ACC112 (cell line): ENCODE results near the gene DSCAML1.

ENCODE experiments used
- H2AFZ ChIP-seq: fragments of 200-600 bp; sonication (generic); one replicate; pipeline ENCODE4 v1.6.0; 2017; ENCODE audit warnings: antibody characterized with exemption, low read length; ENCODE audit not compliant: unreplicated experiment
- H3K27ac ChIP-seq: fragments of 200-600 bp; sonication (generic); 2 replicates; pipeline ENCODE4 v1.5.1; 2014; ENCODE audit warnings: low read depth, mild to moderate bottlenecking, antibody characterized with exemption, low read length, moderate library complexity
- H3K27me3 ChIP-seq: fragments of 200-600 bp; sonication (generic); 2 replicates; pipeline ENCODE4 v1.6.1; 2014; ENCODE audit warnings: mild to moderate bottlenecking, antibody characterized with exemption, low read length, moderate library complexity, mixed read lengths; ENCODE audit not compliant: insufficient read depth
- H3K36me3 ChIP-seq: fragments of 200-600 bp; sonication (generic); 2 replicates; pipeline ENCODE4 v1.6.1; 2016; ENCODE audit warnings: mild to moderate bottlenecking, antibody characterized with exemption, low read length, moderate library complexity, mixed read lengths; ENCODE audit not compliant: insufficient read depth
- H3K4me1 ChIP-seq: fragments of 200-600 bp; sonication (generic); one replicate; pipeline ENCODE4 v1.6.1; 2016; ENCODE audit warnings: low read length, mixed read lengths; ENCODE audit not compliant: insufficient read depth, unreplicated experiment, control insufficient read depth
- H3K4me3 ChIP-seq: fragments of 200-600 bp; sonication (generic); 2 replicates; pipeline ENCODE4 v1.5.1; 2014; ENCODE audit warnings: mild to moderate bottlenecking, low read depth, low read length
- H3K79me2 ChIP-seq: fragments of 200-600 bp; sonication (generic); one replicate; pipeline ENCODE4 v1.6.0; 2016; ENCODE audit warnings: low read length; ENCODE audit not compliant: control insufficient read depth, unreplicated experiment, insufficient read depth

Gene DSCAML1

DNA sequence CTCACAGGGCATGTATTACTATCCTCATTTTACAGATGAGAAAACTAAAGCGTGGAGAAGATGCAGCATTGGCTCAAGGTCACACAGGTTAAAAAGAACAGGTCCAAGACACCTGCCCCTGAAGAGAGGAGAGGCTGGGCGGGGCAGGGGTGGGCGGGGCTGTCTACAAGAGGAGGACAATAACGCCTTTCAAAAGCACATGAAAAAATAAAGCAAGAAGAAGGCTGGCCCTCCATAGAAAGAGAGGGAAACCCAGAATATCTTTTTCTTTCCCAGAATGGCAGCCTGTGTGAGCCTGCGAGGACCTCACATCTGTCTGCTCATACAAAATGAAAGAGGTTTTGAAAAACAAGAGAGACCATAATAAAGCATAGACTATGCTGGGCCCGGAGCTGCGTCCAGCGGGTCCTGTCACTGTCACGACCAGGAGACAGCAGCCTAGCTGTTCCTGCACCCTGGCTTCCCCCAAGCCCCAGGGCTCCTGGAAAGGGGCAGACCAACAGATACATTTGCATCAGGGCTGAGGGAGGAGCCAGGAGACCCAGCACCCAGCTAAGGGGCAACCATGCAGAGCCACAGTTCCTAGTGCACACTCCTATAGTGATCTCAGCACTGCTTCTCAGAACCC is 61.6 kb downstream of the DSCAML1 start:
- Histone ChIP-seq H3K27me3 (peaks cover 57% of the 10 kb centered on the region), H3K4me1 (no peaks in the 10 kb centered on the region), H2AFZ (no peak overlapping the region), H3K4me3 (no peak overlapping the region), H3K36me3 (no peaks in the 10 kb centered on the region), H3K27ac (no peak overlapping the region), H3K79me2 (no peaks in the 10 kb centered on the region)

DNA sequence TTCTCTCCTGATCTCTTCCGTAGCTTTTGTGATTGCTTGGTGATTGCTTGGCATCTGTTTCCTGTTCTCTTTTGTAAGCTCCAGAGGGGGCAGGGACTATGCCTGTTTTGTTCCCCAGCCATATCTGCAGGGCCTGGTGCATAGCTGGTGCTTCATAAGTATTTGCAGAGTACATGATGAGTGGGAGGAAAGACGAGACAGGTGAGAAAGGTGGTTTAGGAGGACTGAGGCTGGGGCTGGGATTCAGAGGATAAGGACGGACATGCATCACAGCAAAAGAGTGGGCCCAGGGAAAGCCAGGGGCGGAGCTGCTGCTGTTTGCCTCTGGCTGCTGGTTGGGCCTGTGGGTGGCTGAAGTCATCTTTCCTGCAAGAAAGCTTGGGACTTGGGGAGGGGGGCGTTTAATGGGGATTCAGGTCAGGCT is 62.4 kb downstream of the DSCAML1 start:
- H3K4me1 ChIP-seq = no peaks in the 10 kb centered on the region
- no peaks in the 10 kb centered on the region for H3K36me3 ChIP-seq
- H3K4me3 ChIP-seq = no peak overlapping the region
- H2AFZ ChIP-seq = no peak overlapping the region
- no peaks in the 10 kb centered on the region for H3K79me2 ChIP-seq
- peaks cover 52% of the 10 kb centered on the region for H3K27me3 ChIP-seq
- H3K27ac ChIP-seq = no peak overlapping the region

DNA sequence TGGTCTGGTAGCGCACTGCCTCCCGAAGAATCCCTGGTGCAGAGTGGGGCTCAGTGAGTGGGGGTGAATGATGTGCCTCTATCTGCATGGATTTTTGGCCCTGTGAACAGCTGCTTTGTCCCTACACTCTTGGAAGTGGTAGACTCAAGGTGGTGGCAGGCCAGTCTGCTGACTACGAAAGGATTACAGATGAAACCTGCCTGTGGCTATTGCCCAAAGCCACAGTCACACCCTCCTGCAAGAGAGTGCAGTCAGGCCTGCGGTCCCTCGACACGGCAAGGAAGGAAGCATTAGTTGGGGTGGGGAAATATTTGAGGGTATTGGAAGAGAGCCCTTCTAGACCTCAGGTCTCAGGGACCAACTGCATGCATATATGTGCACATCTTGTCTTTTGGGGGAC is 63.7 kb downstream of the DSCAML1 start:
- Histone ChIP-seq H3K27ac (no peak overlapping the region), H3K4me1 (no peaks in the 10 kb centered on the region), H3K27me3 (peaks cover 48% of the 10 kb centered on the region)

DNA sequence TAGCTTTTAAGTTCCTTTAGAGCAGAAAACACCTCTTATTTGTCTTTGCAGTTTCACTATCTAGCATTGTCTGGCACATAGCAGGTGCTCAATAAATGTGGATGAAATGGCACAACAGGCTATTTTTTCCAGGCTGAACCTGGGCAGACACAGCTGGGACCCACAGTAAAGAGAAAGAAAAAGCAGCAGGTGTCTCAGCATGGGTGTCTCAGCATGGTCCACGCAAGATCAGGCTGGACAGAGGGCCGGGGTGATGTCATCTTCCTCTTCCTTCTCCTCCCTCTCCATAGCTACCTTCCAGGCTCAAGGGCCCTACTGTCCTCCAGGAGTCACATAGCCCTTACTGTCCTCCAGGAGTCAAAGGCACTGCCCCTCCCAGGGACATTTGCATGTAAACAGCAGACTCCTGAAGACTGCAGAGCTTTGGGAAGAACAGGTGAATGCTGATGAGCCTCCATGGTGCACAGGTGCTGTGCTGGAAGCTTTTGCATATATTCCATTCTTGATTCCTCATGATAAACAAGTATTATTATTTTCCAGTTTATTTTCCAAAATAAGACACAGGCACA is 65.2 kb downstream of the DSCAML1 start:
- Histone ChIP-seq H3K79me2 (no peaks in the 10 kb centered on the region), H3K27me3 (peaks cover 46% of the 10 kb centered on the region), H3K36me3 (no peaks in the 10 kb centered on the region), H3K27ac (no peak overlapping the region), H2AFZ (no peak overlapping the region), H3K4me1 (no peaks in the 10 kb centered on the region), H3K4me3 (no peak overlapping the region)

More for the DNA sequence above, 63.7 kb downstream of the DSCAML1 start:
- Histone ChIP-seq H3K36me3 (no peaks in the 10 kb centered on the region), H3K4me3 (no peak overlapping the region), H2AFZ (no peak overlapping the region), H3K79me2 (no peaks in the 10 kb centered on the region)

DNA sequence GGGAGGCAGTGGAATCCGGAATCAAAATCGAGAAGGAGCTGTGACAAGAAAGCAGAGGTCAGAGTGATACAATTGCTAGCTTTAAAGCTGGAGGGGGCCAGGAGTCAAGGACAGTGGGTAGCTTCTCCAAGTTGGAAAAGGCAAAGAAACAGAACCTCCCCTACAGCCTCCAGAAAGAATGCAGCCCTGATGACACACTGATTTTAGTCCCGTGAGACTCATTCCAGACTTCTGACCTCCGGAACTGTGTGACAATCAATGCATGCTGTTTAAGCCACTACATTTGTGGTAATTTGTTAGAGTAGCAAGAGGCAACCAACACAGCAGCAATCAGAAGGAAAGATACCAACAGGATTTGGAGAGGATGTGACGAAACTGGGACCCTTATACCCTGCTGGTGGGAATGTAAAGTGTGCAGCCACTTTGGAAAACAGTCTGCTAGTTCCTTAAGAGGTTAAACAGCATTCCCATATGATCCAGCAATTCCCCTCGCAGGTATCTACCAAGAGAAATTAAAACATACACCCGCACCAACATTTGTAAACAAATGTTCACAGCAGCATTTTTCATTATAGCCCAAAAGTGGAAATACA is 66.7 kb downstream of the DSCAML1 start:
- Histone ChIP-seq H3K4me1 (no peaks in the 10 kb centered on the region), H2AFZ (no peak overlapping the region), H3K36me3 (no peaks in the 10 kb centered on the region), H3K27me3 (peaks cover 49% of the 10 kb centered on the region), H3K4me3 (no peak overlapping the region), H3K79me2 (no peaks in the 10 kb centered on the region), H3K27ac (no peak overlapping the region)

DNA sequence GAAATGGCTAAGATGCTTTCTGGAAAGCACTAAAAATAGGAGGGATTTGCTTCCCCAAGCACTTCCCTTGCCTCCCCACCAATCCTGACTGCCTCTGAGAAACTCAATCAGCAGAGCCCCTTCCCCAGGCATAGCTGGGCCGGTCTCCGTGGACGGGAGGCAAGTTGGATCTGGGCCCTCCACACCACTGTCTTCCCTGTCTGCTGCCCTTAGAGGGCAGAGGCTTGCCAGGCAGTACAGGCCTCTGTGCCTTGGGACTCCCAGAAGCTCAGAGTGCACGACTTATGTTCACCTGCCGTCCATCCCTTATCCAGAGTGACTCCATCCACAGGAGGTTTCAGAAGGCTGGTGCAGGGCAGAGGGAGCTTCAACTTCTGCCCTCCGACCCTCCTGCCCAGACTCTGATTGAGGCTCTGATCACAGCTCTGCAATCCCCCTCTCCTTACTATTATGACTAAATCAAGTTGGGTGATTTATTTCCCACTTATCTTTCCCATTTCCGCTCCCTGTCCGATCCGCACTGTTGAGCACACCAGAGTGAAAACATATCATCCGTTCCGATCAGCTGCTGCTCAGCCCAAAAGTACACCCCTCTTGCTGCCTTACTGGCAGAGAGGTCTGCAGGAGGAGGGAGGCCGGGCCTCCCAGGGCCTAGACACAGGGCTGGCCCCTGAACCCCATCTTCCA is 71.8 kb downstream of the DSCAML1 start:
- no peak overlapping the region for H3K27ac ChIP-seq
- H3K79me2 ChIP-seq = no peaks in the 10 kb centered on the region

DNA sequence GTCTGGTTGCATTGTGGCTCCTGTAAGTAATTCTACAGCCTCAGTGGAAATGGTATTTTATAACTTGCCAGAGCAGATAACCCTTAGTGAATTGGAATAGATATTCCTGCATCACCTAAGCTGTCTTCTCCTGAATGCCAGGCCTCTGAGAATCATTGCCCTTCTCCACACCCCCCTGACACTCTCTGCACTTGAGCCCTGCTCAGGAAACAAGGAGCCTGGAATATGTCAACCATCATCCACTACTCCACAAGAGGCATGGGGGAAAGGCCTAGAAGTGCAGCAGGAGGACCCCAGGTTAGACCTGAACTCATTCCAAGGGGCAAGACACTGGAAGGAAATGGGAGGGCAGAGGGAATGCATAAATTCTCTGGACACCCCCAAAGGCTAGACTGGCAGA is 72.4 kb downstream of the DSCAML1 start:
- H3K4me3 ChIP-seq = no peak overlapping the region
- H3K4me1 ChIP-seq = no peaks in the 10 kb centered on the region
- no peaks in the 10 kb centered on the region for H3K36me3 ChIP-seq
- peaks cover 79% of the 10 kb centered on the region for H3K27me3 ChIP-seq
- H3K27ac ChIP-seq = no peak overlapping the region
- H3K79me2 ChIP-seq = no peaks in the 10 kb centered on the region
- H2AFZ ChIP-seq = no peak overlapping the region

More for the DNA sequence above, 71.8 kb downstream of the DSCAML1 start:
- Histone ChIP-seq H3K4me3 (no peak overlapping the region), H3K36me3 (no peaks in the 10 kb centered on the region), H3K27me3 (peaks cover 73% of the 10 kb centered on the region), H2AFZ (no peak overlapping the region), H3K4me1 (no peaks in the 10 kb centered on the region)

DNA sequence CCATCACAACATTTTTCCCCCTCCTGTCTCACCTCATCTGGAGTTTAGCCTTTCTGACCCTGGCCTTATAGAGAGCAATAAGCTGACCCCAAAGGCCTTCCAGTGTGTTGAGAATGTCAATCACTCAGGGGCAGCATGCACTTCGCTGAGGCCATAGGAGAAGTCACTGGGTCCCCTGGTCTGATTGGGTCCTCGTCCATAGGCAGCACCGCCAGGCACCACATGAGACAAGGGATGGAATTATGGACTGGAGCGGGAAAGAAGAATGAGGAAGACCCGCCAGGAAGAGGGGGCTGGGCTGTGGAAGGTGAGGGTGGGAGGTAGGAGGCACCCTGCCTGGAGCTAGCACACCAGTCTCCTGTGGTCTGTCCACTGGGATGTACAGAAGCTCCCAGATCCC is 72.9 kb downstream of the DSCAML1 start:
- H2AFZ ChIP-seq = no peak overlapping the region
- H3K27ac ChIP-seq = no peak overlapping the region
- H3K79me2 ChIP-seq = no peaks in the 10 kb centered on the region
- H3K4me1 ChIP-seq = no peaks in the 10 kb centered on the region
- H3K36me3 ChIP-seq = no peaks in the 10 kb centered on the region
- H3K4me3 ChIP-seq = no peak overlapping the region
- H3K27me3 ChIP-seq = peaks cover 82% of the 10 kb centered on the region

DNA sequence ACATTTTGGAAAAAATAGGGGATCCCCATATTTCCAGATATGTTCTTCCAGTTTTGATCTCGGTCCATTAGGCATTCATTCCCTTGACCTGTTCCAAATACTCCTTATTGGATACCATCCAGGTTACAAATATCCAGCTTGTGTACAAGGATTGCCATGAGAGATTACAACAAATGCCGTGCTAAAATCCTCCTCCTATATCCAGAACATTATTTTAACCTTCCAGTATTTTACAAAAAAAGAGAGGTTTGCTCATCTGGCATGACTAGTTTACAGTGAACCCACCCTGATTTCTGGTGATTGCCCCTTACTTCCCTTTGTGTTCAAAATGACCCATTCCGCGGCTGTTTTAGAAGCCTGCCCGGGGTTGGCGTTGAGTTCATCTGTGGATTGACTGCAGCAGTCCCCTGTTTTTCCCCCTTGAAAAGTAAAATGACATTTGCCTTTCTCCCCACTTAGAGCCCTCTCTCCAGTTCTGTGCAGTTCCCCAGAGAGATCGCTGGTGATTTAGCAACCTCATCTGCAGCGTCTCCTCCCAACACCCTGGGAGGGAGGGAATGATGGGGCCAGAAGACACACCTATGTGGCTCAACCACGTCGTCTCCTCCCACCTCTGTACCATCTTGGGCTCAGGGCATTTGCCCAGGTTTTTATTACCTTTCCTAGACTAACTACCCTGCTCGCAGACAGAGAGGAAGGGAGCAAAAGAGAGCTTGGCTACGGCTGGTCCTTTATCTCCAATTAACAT is 73.6 kb downstream of the DSCAML1 start:
- Histone ChIP-seq H3K4me1 (no peaks in the 10 kb centered on the region), H2AFZ (no peak overlapping the region), H3K27me3 (peaks cover 79% of the 10 kb centered on the region), H3K36me3 (no peaks in the 10 kb centered on the region), H3K27ac (no peak overlapping the region), H3K4me3 (no peak overlapping the region), H3K79me2 (no peaks in the 10 kb centered on the region)

DNA sequence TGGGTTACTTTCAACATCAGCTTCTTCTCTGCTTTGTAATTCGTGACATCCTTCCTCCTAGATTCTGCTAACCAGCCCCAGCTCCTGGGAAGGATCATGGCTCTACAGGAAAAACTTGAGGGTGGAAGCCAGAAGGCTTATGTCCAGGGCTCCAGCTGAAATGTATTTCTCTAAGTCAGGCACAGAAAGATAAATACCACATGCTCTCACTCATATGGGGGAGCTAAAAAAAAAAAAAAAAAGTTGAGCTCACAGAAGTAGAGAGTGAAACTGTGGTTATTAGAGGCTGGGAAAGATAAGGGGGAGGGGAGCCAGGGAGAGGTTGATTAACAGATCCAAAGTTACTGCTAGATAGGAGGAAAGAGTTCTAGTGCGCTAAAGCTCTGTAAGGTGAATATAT is 74.9 kb downstream of the DSCAML1 start:
- H3K79me2 ChIP-seq = no peaks in the 10 kb centered on the region
- H3K36me3 ChIP-seq = no peaks in the 10 kb centered on the region
- no peak overlapping the region for H2AFZ ChIP-seq
- no peak overlapping the region for H3K27ac ChIP-seq
- peaks cover 81% of the 10 kb centered on the region for H3K27me3 ChIP-seq
- H3K4me3 ChIP-seq = no peak overlapping the region
- no peaks in the 10 kb centered on the region for H3K4me1 ChIP-seq
